HG03442 (cell line): ENCODE measurements around the gene HLA-DRA.

ENCODE experiments used
- ATAC-seq: cut with Tn5 transposase; IDR thresholded peaks from one replicate; pipeline ENCODE4 v1.9.1; 2021; ENCODE audit warnings: mild to moderate bottlenecking, moderate library complexity; ENCODE audit not compliant: unreplicated experiment

Gene HLA-DRA

GRCh38 chr6:32439602-32440214, at the start of gene HLA-DRA:
HLA-DRA (plus strand) TSS chr6:32439887; CDS start chr6:32439951, 64 bp downstream.
- ATAC-seq: peak; percentile 75

- ATAC-seq: no peak
These were observed 48.2 kb upstream of the HLA-DRA start for GRCh38 chr6:32391505-32391904.

DNA sequence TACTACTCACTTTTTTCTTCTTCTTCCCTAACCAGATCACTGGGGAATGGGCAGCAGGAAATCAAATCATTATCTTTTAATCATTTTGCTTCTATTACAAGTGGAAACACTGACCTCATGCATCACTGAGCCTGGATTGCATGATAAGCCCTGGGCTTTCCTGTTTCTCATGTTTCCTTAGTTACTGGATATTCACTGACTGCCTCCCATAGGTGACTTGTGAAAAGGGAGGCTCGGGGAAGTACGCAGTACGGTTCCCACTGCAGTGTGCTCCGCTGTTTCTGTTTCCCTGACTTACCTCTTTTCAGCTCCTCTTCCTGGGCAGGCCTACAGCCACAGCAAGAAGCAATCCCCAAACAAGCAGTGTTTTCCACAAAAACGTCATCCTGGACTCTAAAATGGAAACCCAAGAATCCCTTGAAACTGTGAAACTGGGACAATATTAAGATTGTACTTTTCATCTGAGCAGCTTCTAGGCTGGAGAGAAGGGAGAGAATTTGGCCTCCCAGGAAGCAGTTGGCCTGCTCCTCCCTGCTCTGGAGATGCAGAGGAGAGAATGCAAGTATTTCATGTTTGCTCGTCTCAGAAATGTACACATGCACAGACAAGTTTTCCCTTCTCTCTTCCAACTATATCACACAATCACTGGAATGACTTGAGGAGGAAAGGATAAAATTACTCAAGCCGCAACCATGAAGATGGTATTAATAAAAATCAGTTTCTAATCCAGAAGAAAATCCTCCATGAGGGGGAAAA, 45.8 kb upstream of the HLA-DRA start:
- no peak for ATAC-seq

GRCh38 chr6:32396028-32396427, 43.7 kb upstream of the HLA-DRA start:
- ATAC-seq: no peak

- ATAC-seq: peak; percentile 76
These were observed 42.3 kb upstream of the HLA-DRA start for GRCh38 chr6:32397252-32397920.

DNA sequence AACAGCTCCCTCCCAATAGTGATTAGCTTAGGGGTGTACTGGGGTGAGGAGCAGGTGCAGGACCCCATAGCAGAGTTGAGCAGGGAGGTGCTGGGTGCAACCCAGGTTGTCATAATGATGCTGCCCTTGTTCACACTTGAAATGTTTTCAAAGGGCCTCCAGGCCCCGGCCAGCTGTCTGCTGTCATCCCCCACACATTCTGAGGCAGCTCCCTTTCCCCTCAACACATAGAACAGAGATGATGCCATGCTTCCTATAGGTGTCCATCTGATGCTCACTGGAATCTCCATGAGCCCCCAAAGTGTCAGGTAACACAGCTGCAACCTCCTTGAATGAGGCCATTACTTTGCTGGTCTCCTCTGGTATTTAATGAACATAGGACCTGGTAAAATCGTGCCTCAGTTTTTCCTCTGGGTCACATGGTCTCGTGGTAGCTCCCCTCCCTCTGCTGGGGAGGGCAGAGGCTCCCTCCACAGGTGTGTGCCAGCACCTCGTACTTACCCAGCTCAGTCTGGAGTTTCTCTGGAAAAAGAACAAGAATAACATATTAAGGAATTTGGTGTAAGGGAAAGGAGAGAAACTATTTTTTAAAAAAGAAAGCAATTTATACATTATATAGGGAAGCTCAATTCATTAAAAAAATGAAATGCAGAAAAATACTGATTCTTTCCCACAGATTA, 38.3 kb upstream of the HLA-DRA start:
- no peak for ATAC-seq

- ATAC-seq: no peak
These were observed 36.9 kb upstream of the HLA-DRA start for GRCh38 chr6:32402812-32403211.

- ATAC-seq: no peak
These were observed 34.0 kb upstream of the HLA-DRA start for GRCh38 chr6:32405656-32406055.

DNA sequence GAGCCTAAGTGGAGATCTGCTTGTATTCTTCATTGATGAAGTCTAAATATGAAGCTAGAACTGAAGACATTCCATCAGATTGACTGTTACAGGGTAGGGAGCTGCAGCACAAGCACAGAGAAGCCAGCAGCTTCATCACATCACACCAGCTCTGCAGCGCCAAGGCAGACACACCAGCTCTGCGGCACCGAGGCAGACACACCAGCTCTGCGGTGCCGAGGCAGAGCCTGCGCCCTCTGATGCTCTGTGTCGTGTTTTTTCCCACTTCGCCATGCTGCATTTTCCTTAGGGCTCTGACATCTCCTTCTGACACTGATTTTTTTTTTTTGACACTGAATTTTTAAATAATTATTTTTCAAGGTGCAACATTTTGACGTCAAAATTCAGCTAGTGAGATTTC, 33.5 kb upstream of the HLA-DRA start:
- no peak for ATAC-seq

- no peak for ATAC-seq
These were observed 32.8 kb upstream of the HLA-DRA start, which contains the start of gene BTNL2 for GRCh38 chr6:32406857-32407256. BTNL2 (minus strand) TSS chr6:32407181; CDS start chr6:32407123, 58 bp downstream.

GRCh38 chr6:32410906-32411305, 28.8 kb upstream of the HLA-DRA start:
- ATAC-seq: no peak

DNA sequence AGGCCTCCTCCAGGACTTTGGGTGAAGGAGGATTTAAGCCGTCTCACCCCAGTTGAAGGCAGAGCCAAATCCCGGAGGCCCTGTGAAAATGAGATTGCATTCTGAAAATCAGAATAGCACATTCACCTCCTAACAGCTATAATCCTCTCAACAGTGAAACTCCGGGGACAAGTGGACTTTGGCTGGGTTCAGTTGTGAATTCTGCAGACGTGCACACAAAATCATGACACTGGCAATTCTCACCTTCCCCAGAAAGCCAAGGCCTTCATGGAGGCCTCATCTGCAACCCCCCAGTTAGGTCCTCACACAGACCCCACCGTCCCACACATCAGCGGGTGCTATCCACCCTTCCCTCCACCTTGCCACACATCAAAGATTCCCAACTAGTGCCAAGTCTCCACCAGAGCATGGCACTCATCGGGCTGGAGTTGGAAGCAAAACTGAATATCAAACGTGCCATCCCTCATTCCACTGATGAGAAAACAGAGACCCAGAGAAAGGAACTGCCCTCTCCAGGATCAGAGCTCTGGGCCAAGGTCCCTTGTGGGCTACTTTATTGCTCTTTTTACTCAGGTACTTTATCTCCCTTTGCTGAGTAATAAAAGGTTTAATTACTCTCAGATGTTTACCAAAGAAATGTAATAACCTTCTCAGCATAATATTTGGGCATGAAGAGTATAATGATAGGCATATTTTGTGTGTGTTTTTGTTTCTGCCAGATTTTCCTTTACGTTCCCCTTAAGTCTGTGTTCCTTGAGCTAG, 27.9 kb upstream of the HLA-DRA start:
- no peak for ATAC-seq

GRCh38 chr6:32413427-32414047, 26.1 kb upstream of the HLA-DRA start:
- ATAC-seq: no peak

DNA sequence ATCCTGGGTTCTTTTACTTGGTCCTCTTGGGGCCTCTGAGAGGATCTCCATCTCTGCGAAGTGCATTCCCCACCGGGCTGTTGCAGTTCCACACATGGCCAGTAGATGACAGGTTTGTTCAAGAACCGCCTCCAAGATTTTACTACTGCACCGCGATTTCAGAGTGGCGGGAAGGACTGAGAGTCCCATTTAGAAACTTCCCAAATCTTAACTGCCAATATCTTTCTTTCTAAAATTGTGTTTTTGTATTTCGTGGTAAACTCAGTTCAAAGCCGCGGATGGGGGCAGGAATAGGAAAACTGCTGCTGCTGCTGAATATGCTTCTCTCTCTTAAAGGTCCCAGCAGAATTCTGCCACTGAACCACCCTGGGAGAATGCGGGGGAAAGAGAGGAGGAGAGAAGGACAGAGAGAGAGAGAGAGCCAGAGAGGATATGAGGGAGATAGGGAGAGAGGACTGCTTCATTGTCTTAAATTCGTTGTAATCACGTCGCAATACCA, 24.1 kb upstream of the HLA-DRA start:
- ATAC-seq: no peak

- no peak for ATAC-seq
These were observed 23.7 kb upstream of the HLA-DRA start for GRCh38 chr6:32416036-32416435.

DNA sequence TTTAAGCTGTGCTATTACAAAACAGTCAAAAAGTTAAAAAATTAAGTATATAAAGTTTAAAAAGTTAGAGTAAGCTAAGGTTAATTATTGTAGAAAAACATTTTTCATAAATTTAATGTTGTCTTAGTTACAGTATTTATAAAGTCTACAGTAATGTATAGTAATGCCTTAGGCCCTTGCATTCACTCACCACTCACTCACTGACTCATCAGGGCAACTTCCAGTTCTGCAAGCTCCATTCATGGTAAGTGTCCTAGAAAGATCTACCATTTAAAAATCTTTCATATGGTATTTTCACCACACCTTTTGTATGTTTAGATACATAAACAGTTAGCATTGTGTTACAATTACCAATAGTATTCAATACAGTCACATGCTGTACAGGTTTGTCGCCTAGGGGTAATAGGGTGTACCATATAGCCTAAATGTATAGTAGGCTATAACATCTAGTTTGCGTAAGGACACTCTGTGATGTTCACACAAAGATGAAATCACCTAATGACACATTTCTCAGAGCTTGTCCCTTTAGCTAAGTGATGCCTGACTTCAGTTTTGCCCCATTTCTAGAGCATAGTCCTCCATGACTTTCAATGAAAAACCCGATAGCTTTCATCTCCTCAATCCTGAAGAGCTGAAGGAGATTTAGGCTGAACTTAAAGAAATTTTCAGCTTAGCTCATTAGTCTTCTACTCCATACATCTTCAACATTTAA, 14.9 kb upstream of the HLA-DRA start:
- no peak for ATAC-seq

DNA sequence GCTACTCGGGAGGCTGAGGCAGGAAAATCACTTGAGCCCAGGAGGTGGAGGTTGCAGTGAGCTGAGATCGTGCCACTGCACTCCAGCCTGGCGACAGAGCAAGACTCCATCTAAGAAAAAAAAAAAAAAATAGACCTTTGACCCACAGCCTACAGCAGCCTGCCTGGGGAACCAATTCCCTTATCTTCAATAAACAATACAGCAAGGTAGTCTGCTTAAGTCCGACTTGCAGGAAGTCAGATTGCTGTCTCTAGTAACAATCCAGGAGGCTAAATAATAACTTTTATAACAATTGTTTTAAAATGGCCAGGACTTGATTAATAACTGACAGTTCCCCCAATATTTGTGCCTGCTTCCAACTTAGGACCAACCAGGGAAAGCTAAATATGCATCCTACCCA, 13.3 kb upstream of the HLA-DRA start:
- no peak for ATAC-seq

- no peak for ATAC-seq
These were observed 12.5 kb upstream of the HLA-DRA start for GRCh38 chr6:32427218-32427617.

GRCh38 chr6:32427934-32428474, 11.7 kb upstream of the HLA-DRA start:
- ATAC-seq: no peak
